Stimulated activated CD4-positive, alpha-beta T cell treated with anti-CD3 and anti-CD28 coated beads, Interleukin-1b, Interleukin-23, amount 100 ng/mL, for 1 hour (primary cell): ENCODE data around the gene FBXO15.

Source experiments
- DNase-seq, 2 donors: peaks; one replicate each; pipeline ENCODE4 v3.0.0-alpha.2; 2020; ENCODE audit warnings: low read depth in 2 of 2

The FBXO15 gene

GRCh38 chr18:74153377-74153776, 5.7 kb upstream of the FBXO15 start:
- no peak for DNase-seq

GRCh38 chr18:74152857-74153256, 5.2 kb upstream of the FBXO15 start:
- DNase-seq = no peak

DNA sequence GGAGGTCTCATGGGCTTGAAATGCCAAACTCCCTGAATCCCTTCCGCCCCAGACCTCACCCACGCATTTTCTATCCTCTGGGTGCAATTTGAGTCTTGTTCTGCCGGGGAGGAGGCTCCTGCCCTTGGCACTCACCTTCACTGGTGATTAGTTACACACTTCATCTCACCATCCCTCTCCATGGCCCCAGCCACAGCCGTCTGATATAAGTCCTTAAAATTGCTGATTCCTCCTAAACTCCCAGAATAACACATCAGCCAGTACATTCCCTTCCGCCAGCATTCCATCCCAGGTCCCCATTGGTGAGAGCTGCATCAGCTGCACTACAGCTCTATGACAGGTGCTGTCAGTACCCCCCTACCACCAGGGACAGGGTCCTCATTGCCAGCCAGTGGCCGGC, 4.6 kb upstream of the FBXO15 start:
- DNase-seq = no peak

DNA sequence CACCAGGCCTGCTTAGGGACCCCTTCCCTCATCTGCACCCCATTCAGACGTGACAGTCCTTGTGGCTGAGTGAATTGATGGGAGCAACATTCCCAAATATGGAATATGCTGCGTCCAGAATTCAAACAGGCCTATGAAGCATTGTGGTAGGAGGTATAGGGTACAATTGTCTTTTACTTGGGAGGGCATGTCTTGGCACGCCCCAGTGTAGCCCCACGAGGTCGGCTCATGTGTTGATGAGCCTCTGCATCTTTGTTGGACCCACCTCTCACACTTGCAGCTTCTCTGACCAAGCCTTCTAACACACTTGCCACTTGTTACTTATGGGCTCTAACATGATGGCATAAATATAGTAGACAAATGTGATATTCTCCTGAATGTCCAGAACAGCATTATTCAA, 2.2 kb upstream of the FBXO15 start:
- DNase-seq = no peak

DNA sequence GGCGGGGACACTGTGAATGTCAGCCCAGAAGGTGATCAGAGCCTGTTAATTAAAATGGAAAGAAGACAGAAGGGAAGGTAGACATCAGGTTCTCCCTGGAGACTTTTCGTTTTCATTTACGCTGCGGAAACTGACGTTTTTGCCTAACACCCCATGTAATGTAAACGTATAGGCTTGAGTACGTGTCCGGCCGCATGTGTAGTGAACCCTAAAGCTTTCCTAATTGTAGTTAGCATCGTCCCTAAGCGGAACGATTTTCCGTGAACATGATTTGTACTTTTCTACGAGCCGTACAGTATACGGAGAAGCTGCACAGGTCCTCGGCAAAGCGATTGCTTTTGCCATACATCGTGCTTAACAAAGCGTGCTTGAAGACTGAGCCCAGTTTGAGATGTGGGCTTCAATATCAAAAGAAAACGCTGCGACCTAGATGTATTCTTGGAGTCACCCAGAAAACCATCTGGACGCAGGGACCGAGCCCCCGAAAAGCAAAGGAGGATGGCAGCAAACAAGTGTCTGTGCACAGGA, 973 bp upstream of the FBXO15 start:
- DNase-seq = no peak

- DNase-seq = no peak
Observed at GRCh38 chr18:74147491-74147778, 199 bp downstream of the FBXO15 start.

- DNase-seq = no peak
Observed at GRCh38 chr18:74146756-74147155, 878 bp downstream of the FBXO15 start.

GRCh38 chr18:74142252-74142651, 5.4 kb downstream of the FBXO15 start:
- no peak for DNase-seq

- DNase-seq = no peak
Observed at GRCh38 chr18:74141667-74142066, 6.0 kb downstream of the FBXO15 start.

GRCh38 chr18:74140582-74140981, 7.1 kb downstream of the FBXO15 start:
- no peak for DNase-seq

- no peak for DNase-seq
Observed at GRCh38 chr18:74139888-74140287, 7.7 kb downstream of the FBXO15 start.

DNA sequence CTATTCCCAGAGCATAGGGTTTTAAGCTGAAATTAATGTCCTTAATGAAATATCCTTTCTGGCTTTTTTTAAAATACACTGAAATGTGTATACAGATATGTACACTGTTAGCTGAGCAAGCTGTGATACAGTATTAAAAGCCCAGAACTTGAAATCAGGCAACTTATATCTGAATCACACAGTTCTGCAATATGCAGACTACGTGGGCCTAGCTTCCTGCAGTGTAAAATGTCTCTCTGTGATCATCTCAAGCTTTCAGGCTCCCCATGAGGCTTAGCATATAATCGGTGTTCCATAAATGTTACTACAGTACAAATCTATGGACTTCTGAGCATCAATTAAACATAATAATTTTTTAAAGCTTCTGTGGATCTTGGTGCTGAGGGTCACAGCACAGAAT, 8.2 kb downstream of the FBXO15 start:
- no peak for DNase-seq

GRCh38 chr18:74137920-74138538, 9.6 kb downstream of the FBXO15 start:
- no peak for DNase-seq

DNA sequence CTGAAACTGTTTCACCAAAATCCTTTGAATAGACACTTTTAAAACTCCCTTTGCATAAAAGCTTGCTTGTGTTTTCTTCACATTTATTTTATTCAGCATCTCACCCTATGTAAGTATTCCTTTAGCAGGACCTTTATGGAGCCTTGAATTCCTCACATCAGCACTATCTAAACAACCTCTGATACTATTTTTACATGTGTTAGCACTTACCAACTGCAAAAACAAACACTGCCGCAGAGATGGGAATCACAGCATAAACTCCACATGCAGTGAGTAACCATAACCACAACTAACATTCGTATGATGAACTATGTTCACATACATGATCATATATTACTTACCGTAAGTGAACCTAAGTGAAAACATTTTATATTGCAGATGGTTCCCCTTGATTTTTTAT, 15.4 kb downstream of the FBXO15 start:
- no peak for DNase-seq

GRCh38 chr18:74131124-74131523, 16.5 kb downstream of the FBXO15 start:
- no peak for DNase-seq

DNA sequence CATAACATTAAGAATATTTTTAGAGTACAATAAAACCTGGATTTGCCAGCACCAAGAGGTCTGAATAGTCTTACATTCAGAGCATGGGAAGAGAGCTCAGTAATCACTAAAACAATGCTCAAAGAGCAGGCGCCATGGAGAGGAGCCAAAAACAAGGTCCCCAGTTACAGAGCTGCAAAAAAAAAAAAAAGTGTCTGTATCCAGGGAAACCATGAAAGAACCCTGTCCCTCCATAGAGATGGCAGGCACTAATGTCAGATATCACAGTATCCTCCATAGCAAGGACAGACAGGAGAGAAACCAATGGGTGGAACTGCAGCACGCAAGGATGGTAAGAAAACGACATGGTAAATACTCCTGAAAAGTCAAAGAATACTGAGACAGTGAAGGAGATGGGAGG, 19.5 kb downstream of the FBXO15 start:
- DNase-seq = no peak

GRCh38 chr18:74126684-74127655, 20.7 kb downstream of the FBXO15 start:
- no peak for DNase-seq

GRCh38 chr18:74124642-74125041, 23.0 kb downstream of the FBXO15 start:
- no peak for DNase-seq

- no peak for DNase-seq
Observed at GRCh38 chr18:74123200-74123599, 24.4 kb downstream of the FBXO15 start.

GRCh38 chr18:74116633-74117554, 30.7 kb downstream of the FBXO15 start:
- no peak for DNase-seq

- DNase-seq = no peak
Observed at GRCh38 chr18:74115046-74115445, 32.6 kb downstream of the FBXO15 start.

GRCh38 chr18:74114116-74114515, 33.5 kb downstream of the FBXO15 start:
- no peak for DNase-seq
